Fibroblast of peridontal ligament (primary cell): ENCODE data around the gene MLF2.
"Not testable (repeated sequence)": the region's sequence is repeated elsewhere in the genome, so short reads cannot be mapped to it uniquely, and the experiment has no call there.

ENCODE experiments used
- DNase-seq: peaks from one replicate; pipeline ENCODE4 v3.0.0-alpha.2; 2010; ENCODE audit errors: extremely low read depth

The MLF2 gene

GRCh38 chr12:6735448-6736191, 17.3 kb downstream of the MLF2 start:
- peak; percentile 79 for DNase-seq

- no peak for DNase-seq
Observed at GRCh38 chr12:6734506-6735387, 18.2 kb downstream of the MLF2 start.

- DNase-seq: no peak
Observed at GRCh38 chr12:6730169-6730568, 22.8 kb downstream of the MLF2 start.

- no peak for DNase-seq
Observed at GRCh38 chr12:6729186-6729585, 23.8 kb downstream of the MLF2 start.

- DNase-seq: no peak
Observed at GRCh38 chr12:6725350-6725749, 27.6 kb downstream of the MLF2 start.

GRCh38 chr12:6724409-6724797, 28.5 kb downstream of the MLF2 start:
- no peak for DNase-seq

GRCh38 chr12:6723607-6724408, 29.1 kb downstream of the MLF2 start, which contains the start of gene COPS7A:
TSS of gene COPS7A (plus strand) at chr12:6724046. CDS start at chr12:6724657, 611 bp downstream.
- DNase-seq: peak; percentile 97

GRCh38 chr12:6722863-6723262, 30.1 kb downstream of the MLF2 start:
- no peak for DNase-seq

- no peak for DNase-seq
Observed at GRCh38 chr12:6716874-6717437, 36.0 kb downstream of the MLF2 start.

GRCh38 chr12:6716031-6716873, 36.7 kb downstream of the MLF2 start:
- DNase-seq: not testable (repeated sequence)

GRCh38 chr12:6708960-6709394, 44.0 kb downstream of the MLF2 start:
- DNase-seq: no peak

GRCh38 chr12:6708351-6708750, 44.6 kb downstream of the MLF2 start:
- not testable (repeated sequence) for DNase-seq

GRCh38 chr12:6703631-6704030, 49.3 kb downstream of the MLF2 start:
- no peak for DNase-seq

- no peak for DNase-seq
Observed at GRCh38 chr12:6701078-6701768, 51.7 kb downstream of the MLF2 start.

GRCh38 chr12:6700646-6701051, 52.3 kb downstream of the MLF2 start, which contains the start of gene PIANP:
TSS of gene PIANP (minus strand) at chr12:6700815. CDS start at chr12:6698061, 2,754 bp downstream.
- DNase-seq: no peak

- DNase-seq: no peak
Observed at GRCh38 chr12:6699989-6700645, 52.8 kb downstream of the MLF2 start.

GRCh38 chr12:6699259-6699988, 53.5 kb downstream of the MLF2 start:
- DNase-seq: no peak

GRCh38 chr12:6698352-6699046, 54.4 kb downstream of the MLF2 start:
- DNase-seq: no peak
